ENCODE measurements around the gene CABLES2.

Gene CABLES2

GRCh38 chr20:62390317-62391164 lies 16.5 kb downstream of the CABLES2 start:
- DNase-seq (ENCODE audit: low read depth), result no peak
- no peak overlapping the region for H3K4me3 ChIP-seq (ENCODE audit: low read length)
- no peak for TF ChIP-seq CTCF (conservative IDR thresholded peaks at IDR 0.05; ENCODE audit: low read depth, low read length)

- no peak for DNase-seq (ENCODE audit: low read depth)
- TF ChIP-seq CTCF (conservative IDR thresholded peaks at IDR 0.05; ENCODE audit: low read depth, low read length), result no peak
- H3K4me3 ChIP-seq (ENCODE audit: low read length), result no peak overlapping the region
Observed at GRCh38 chr20:62389601-62390087, 17.4 kb downstream of the CABLES2 start.

- no peak for DNase-seq (ENCODE audit: low read depth)
- peak; percentile 0 for TF ChIP-seq CTCF (conservative IDR thresholded peaks at IDR 0.05; ENCODE audit: low read depth, low read length)
- H3K4me3 ChIP-seq (ENCODE audit: low read length), result no peak overlapping the region
Observed at GRCh38 chr20:62388839-62389600, 18.1 kb downstream of the CABLES2 start.

- no peak for DNase-seq (ENCODE audit: low read depth)
- TF ChIP-seq CTCF (conservative IDR thresholded peaks at IDR 0.05; ENCODE audit: low read depth, low read length), result no peak
- H3K4me3 ChIP-seq (ENCODE audit: low read length), result peak overlapping the region; percentile 95
Observed at GRCh38 chr20:62387933-62388635, 19.0 kb downstream of the CABLES2 start.

GRCh38 chr20:62387219-62387913 lies 19.7 kb downstream of the CABLES2 start:
- TF ChIP-seq CTCF (conservative IDR thresholded peaks at IDR 0.05; ENCODE audit: low read depth, low read length), result no peak
- DNase-seq (ENCODE audit: low read depth), result no peak
- H3K4me3 ChIP-seq (ENCODE audit: low read length), result peak overlapping the region; percentile 95

GRCh38 chr20:62386383-62387218 lies 20.5 kb downstream of the CABLES2 start, which contains the start of gene RPS21:
Gene RPS21, plus strand, starts transcription at chr20:62387103. Its CDS starts 236 bp downstream, at chr20:62387339.
- no peak for DNase-seq (ENCODE audit: low read depth)
- TF ChIP-seq CTCF (conservative IDR thresholded peaks at IDR 0.05; ENCODE audit: low read depth, low read length), result no peak
- peak within 1 kb of the TSS; percentile 95 for H3K4me3 ChIP-seq (ENCODE audit: low read length)

Measured in retinal pigment epithelial cell (primary cell).